ENCODE measurements around the gene GIMAP1.

GIMAP1 gene

DNA sequence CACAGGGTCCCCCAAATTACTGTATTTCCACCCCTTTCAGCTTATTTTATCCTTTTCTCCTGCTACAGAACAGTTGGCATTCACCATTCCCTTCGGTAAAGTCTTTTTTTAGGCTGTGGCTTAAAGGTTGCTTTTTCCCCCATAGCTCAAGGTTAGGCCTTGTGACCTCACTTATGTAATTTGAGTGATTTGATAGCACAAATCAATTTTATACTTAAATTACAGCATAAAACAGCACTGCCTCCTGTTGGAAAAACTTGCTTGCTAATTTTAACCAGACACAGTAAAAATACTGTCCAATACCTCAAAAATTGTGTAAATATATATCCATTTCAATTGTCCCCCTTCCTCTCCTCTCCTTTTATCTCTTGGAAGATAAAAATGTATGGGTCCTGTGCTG lies 7.1 kb downstream of the GIMAP1 start:
- no peak for DNase-seq

DNA sequence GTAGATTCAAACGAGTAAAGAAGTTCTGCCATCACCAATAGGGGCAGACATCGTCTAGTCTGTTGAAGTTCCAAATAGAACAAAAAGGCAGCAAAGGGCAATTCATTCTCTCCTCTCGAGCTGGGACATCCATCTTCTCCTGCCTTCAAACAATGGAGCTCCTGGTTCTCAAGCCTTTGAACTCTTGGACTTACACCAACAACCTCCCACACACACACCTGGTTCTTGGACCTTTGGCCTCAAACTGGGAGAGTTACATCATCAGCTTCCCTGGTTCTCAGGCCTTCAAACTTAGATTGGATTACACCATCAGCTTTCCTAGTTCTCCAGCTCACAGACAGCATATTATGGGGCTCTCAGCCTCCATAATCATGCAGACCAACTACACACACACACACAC lies 11.0 kb downstream of the GIMAP1 start:
- DNase-seq, result no peak

DNA sequence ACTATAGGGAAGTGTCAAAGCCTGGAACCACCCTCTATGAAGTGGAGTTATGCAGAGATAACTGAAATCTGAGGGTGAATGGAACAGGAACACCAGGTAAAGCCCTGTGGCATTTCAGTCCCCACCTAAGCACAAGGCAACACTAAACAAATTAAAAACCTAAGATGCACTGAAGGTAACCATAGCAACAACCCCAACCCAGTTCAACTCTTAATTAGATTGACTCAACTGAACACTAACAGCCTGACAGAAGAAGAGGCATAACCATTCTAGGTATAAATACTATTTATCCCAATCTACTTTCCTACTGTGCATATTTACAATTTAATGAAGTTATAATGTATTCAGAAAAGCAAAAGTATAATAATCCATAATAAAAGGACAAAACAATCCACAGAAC lies 11.6 kb downstream of the GIMAP1 start:
- DNase-seq, result no peak

DNA sequence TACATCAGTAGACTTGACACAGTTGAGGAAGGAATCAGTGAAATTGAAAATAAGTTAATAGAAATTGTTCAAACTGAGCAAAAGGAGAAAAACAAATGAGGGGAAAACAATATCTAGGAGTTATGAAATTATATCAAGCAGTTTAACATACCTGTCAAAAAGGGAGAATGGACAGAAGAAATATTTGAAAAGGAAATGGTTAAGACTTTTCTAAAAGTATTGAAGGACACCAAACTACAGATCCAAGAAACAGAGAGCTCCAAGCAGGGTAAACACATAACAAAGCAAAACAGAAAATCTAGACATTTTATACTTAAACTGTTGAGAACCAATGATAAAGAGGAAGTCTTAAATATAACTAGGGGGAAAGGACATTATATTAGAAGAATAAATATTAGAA lies 12.2 kb downstream of the GIMAP1 start:
- no peak for DNase-seq

DNA sequence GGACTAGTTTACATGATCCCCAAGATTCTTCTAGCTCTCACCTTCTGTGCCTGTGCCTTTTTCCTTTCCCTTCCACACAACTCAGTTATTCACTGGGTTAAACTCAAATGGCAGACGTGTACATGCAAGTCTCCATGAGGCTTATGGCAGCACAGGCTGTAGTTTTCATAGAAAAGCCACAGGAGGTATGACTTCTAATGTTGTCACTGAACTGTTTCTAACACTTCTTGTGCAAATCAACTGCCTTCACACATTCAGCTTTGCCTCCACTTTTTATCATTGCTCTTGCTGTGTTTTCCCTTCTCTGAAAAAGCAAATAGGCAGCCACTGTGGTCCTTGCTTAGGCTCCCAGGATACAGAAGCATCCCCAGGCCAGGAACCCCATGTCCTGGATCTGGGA lies 15.5 kb downstream of the GIMAP1 start:
- DNase-seq, result no peak

DNA sequence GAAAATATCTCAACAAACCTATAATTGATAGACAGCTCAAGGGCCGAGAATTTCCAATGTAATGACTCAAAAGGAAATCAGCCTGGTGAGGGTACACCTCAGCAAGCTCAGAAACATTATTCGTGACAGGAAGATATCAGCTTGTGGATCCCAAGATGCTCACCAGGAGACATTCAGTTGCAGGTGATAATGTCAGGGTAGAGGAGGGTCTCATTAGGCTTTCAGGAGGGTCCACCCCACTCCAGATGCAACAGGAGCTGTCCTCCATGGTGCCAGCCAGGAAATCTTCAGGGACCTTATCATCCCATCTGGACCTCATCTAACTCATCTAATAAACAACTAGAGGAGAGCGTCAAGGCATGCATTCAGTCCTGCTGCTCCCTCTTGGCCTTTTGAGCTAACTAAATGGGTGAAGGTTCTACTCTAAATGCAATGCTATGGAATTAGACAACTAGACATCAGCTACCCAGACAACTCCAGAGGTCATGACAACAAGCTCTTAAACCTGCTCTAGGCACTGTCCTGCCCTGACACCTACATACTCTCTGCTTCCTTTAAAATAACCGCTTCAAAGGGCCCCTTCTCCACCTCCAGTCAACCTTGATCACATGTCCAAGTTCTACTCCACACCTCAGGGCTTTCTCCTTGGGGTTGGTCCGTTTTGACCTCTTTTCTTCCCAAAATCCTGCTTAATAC lies 16.5 kb downstream of the GIMAP1 start:
- DNase-seq, result no peak

DNA sequence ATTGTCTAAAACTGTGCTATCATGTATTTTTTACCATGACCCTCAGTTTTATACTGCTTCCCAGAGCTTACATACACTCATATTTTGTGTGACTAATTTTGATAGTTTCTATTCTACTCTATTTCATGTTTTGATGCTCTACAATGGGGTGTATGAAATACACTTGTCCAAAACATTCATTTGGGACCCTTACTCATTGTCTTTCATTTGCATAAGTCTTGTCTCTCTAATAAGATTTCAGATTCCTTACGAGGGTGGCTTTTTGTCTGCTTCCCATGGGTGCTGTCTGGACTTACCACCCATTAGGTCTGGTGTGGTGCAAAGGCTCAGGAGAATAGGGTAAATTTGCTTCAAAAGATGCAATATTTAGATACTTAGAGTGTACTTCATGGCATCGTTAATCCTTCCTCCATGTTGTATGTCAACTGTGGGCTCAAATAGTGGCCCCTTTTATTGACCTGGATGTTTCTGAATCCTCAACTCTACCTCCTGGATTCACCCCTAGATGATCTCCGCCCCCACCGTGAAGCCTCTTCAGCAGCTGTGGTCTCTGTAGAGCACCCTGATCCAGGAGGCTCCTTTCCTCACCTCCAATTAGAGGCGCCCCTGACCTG lies 17.2 kb downstream of the GIMAP1 start:
- DNase-seq, result no peak

DNA sequence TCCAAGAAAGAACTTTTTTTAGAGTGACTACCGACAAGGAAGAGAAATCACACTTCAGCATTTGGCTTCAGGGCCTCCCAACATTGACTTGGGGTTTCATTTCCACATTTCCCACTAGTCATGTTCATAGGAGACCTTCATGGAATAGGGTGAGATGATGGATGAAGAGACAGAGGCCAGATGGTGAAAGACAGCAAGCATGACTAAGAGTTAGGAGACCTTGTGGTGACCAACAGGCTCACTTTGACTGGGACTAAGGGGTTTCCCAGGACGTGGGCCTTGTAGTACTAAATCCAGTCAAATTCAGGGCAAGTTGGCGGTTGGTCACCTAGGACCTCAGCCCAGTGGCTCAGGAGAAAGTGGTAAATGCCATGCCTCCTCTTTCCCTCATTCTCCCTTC lies 17.8 kb downstream of the GIMAP1 start:
- no peak for DNase-seq

DNA sequence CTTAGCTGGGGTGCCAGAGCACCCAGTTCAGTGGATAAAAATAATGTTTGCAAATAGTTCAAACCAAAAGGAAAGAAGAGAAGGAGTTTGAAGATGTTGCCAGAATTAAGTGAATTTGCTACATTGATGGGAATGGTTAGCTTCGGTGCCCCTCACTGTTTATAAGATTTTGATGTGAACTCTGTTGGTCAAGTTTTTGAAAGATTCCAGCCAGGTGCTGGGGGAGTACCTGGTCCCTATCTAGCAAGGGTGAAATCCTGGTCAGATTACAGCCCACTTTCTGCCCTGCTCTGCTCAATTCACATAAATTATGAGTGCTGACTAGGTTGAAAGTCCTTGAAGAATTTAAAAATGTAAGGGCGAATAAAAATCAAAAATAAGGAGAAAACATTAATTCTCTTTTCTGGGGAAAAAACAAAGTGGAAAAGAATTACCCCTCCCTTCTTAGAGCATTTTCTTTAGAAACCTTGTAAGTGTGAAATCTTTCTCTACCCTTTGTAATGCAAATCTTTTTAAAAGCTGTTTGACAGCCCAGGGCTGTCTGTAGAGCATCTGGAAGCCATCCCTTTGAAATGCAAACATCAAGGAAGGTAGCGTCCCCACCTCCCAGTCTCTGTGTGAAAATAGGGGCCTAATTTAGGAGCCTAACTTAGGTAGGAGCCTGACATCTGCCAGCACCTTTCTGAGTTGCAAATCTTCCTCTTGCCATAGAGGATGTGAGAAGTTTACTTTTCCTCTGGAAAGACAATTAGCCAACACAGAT lies 19.4 kb downstream of the GIMAP1 start:
- DNase-seq, result peak; percentile 28

DNA sequence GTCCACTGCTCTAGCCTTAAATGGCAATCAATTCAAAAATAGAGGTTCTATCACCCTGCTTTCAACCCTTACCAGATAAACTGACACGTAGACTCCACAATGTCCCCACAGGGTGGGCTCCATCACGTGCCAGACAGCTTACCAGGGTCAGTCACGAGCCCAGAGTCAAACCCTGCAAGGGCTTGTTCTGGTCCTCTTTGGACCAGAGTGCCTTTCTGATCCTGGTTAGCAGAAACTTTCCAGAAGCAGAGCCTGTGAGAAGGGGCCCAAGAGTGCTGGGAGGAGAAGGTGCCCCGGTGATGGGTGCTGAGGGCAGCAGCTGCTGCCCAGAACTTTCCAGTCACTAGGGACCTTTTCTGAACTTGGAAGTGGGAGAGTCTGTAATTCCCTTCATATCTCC lies 20.5 kb downstream of the GIMAP1 start:
- DNase-seq, result no peak

DNA sequence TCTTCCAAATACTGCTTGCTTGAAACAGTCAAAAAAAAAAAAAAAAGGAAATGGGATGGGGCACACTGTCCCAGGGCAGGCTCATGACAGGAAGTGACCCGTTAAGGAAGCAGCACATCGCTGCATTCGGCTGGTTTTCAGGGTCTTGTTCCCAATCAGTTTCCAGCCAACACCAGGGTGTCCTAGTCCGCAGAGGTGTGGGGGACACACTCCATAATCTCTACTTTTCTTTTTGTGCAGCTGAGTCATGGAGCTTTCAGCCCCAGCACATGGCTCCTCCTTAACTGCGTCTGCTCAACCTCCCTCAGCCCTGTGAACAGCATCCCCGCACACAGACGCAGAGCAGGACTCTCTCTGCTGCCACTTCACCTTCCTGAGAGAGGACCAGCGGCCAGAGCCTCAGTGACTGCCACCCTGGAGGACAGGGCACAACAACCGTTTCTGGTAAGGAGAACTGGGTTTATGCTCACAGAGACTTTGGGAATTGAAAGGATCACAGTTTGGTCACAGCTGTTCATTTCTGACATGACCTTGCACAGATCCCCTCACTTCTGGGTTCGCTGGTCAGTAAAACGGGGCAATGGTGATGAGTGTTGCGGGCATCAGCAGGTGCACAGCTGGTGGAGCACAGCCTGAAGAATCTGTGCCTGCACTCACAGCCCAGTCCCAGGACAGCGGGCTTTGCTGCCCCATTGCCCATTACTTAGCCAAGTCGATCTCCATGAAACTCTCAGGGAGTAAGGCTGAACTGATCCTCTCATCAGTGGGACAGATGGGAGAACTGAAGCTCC lies 21.0 kb downstream of the GIMAP1 start, which contains the start of gene GIMAP5:
Gene GIMAP5, plus strand, starts transcription at position 154 of the 791 bp plus-strand sequence. CDS start 3,467 bp downstream, outside the sequence.
- DNase-seq, result no peak

DNA sequence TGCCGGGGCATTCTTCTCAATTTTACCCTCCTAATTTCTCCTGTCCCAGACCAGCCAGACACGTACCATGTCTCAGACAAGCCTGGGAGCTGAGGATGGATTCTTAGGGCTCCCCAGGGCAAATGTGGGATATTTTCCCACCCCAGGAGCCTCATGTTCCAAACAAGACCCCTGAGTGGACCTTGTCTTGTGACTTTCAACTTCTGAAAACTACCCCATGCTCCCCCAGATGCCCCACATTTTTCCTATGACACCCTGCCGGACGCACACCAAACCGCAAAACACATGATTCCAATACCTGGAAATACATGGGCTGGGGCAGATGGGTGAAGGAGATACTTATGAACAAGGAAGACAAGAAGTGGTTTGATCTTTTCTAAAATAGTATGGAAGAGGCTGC lies 21.7 kb downstream of the GIMAP1 start:
- DNase-seq, result no peak

DNA sequence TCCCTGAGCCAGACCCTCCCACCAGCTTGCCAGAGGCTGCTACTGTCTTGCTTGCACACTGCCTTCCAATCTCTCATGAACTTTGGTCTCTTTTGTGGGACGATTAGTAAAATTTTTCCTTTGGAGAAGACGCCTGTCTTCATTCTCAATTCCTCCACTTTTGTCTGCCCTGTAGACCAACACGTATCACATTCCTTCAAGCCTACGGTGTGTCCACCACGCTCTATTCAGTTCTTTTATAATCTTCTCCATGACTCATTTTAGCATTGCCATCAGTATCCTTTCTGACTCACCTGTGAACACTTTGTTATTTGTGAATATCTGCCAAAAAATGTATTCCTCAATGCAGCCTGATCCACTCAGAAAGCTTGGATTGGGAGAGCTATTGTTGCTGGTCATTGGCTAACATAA lies 22.2 kb downstream of the GIMAP1 start:
- no peak for DNase-seq

DNA sequence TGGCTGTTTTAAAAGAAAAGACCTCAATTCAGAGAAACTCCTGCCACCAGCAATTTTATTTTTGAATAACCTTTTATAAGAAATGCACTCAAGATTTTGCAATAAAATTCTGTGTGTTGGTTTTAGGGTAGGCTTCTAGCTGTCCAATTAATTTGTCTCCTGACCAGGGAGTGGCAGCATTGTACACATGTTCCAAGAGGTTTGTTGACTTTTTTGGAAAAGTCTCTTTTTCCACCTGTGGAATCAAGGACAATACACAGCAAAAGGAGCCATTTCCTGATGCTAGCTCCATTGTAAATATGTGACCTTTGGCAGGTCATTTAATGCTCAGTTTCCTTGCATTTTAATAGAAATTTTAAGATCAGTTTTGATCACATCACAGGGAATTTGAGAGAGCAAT lies 22.6 kb downstream of the GIMAP1 start:
- peak; percentile 11 for DNase-seq

DNA sequence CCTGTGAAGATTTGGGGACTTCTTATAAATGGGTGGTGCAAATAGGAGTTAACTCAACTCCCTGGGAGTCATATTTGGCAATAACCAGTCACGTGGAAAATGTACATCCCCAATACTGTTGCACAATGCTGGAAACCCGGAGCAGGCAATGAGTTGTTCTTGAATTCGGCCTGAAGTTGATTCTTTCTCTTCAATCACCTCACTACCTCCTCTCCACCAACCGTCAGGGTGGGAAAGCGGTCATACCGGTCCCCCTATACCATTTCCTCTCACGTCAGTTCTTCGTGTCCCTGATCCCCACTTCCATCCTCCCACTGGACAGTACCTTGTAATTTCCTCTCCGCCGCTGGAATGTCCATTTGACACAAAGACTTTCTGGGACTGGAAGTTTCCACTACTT lies 23.6 kb downstream of the GIMAP1 start:
- no peak for DNase-seq

DNA sequence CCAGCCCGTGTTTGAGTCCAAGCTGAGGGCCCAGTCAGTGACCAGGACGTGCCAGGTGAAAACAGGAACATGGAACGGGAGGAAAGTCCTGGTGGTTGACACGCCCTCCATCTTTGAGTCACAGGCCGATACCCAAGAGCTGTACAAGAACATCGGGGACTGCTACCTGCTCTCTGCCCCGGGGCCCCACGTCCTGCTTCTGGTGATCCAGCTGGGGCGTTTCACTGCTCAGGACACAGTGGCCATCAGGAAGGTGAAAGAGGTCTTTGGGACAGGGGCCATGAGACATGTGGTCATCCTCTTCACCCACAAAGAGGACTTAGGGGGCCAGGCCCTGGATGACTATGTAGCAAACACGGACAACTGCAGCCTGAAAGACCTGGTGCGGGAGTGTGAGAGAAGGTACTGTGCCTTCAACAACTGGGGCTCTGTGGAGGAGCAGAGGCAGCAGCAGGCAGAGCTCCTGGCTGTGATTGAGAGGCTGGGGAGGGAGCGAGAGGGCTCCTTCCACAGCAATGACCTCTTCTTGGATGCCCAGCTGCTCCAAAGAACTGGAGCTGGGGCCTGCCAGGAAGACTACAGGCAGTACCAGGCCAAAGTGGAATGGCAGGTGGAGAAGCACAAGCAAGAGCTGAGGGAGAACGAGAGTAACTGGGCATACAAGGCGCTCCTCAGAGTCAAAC lies 26.0 kb downstream of the GIMAP1 start:
- no peak for DNase-seq

DNA sequence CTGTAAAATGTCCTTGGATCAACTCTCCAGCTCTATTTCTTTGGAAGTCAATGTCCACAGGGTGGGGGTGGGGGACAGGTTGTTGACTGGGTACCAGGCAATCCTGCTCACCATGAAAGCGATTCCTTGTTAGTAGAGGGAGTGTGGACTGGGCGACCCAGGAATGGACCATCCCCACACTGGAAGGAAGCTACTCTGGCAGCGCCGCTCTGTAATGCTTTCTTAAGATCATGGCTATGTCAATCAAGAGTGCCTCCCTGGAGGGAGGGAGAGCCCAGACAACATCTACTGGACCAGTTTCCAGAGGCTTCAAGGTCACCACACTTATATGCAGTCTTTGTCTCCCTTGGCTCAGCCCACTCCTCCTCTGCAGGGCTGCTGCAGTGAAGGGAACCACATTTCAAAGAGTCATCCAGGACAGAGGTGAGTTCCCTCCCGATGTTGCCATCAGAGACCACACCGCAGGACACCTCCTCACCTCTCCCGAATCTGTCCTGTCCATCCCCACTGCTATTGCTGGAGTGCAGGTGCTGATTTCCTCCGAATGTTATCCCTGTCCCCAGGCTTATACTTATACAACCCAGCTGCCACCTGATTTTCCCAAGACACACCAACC lies 27.7 kb downstream of the GIMAP1 start:
- no peak for DNase-seq

DNA sequence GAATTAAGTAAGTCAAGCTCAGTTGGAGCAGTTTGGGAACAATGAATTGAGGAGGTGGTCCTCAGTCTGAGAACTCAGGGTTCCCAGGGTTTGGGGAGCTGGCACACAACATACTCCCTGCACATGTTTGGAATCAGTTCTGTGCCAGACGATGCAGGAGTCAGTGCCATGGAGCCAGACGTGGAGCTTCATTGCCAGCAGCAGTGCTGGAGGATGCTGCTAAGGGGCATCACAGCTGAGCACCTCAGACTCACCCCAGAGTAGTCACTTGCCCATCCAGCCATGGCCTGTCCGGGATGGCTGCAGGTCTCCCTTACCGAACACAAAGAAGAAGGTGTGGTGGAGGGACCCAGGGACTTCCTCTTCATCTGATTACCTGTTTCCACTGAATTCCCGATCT lies 28.7 kb downstream of the GIMAP1 start:
- no peak for DNase-seq

DNA sequence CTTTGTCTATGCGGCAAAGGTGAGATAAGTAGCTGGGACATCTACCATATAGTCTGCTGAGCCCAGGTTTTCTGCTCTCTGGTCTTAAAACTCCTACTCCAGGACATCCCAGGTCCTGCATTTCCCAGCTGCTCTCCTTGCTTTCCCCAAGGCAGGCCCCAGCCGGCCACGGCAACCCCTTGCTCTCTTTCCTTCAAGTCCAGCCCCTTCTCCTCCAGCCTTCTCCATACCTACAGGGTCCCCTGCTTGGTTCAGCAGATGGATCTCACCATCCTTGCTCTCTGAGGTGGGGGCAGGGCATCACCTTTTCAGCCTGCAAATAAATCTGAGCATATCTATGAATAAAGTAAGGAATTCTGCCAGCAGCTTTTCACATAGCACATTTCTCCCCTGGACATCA lies 29.5 kb downstream of the GIMAP1 start:
- no peak for DNase-seq

DNA sequence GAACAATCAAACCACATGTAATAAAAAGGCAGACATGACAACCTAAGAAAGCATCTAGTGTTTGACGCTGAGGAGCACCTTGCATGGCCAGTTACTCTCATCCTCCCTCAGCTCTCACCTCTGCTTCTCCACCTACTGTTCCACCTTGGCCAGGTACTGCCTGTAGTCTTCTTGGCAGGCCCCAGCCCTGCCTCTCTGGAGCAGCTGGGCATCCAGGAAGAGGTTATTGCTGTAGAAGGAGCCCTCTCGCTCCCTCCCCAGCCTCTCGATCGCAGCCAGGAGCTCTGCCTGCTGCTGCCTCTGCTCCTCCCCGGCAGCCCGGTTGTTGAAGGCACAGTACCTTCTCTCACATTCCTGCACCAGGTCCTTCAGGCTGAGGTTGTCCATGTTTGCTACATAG lies 30.5 kb downstream of the GIMAP1 start:
- DNase-seq, result no peak

DNA sequence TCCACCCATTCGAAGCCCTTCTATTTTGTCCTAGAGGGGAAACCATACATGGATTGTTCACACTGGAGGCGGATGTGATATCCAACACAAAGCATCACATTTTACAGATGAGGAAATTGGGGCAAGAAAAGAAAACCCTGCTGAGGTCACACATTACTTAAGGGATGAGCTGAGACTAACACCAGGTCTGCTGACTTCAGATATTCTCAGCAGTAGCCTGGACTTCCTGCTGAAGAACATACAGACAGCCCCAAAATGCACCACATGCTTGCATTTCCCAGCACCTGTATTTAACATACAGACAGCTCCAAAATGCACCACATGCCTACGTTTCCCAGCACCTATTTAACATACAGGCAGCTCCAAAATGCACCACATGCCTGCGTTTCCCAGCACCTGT lies 32.0 kb downstream of the GIMAP1 start:
- DNase-seq, result no peak

DNA sequence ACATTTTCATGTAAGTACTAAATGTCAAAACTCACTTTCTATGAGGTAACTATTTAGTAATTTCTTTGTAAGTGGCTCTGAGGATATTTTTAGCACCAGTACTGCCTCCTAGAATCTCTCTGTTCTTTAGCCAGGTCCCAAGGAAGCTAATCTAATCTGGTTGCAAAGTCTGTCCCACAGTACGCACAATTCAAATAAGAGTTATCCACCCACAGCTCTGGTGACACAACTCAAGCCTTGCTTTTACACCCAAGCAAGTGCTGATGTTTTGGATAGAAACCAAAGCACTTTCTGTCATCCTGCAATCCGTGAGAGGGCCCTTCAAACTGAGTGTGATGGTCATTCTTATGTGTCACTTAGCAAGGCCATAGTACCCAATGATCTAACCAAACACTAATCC lies 35.3 kb downstream of the GIMAP1 start:
- DNase-seq, result no peak
